SK-N-SH treated with all-trans-retinoic acid at 6 μM for 48 hours (cell line): Measurements from ENCODE around the gene ZNF415.

Source experiments
- ATAC-seq: fragments of 200-7000 bp; cut with Tn5 transposase; 3 replicates; pipeline ENCODE4 v1.9.1; 2020; ENCODE audit warnings: mild to moderate bottlenecking, moderate library complexity
- ARNTL ChIP-seq: fragments of 450-650 bp; formaldehyde crosslinking; IDR thresholded peaks from 2 replicates; pipeline ENCODE4 v1.5.0; 2020; ENCODE audit warnings: low read depth, mild to moderate bottlenecking, moderate library complexity, borderline replicate concordance
- BACH2 ChIP-seq: fragments of 250-450 bp; sonication (Bioruptor Pico); IDR thresholded peaks from 2 replicates; pipeline ENCODE4 v1.9.0; 2021; ENCODE audit warnings: mild to moderate bottlenecking, borderline replicate concordance
- CSDC2 ChIP-seq: fragments of 250-450 bp; sonication (Bioruptor Pico); IDR thresholded peaks from 2 replicates; pipeline ENCODE4 v1.5.0; 2020; ENCODE audit warnings: mild to moderate bottlenecking, moderate library complexity
- CSRNP3 ChIP-seq: fragments of 250-450 bp; sonication (Bioruptor Pico); IDR thresholded peaks from 2 replicates; pipeline ENCODE4 v1.5.1; 2021; ENCODE audit warnings: mild to moderate bottlenecking, moderate library complexity
- ESRRG ChIP-seq: fragments of 250-450 bp; sonication (Bioruptor Pico); IDR thresholded peaks from 2 replicates; pipeline ENCODE4 v1.6.1; 2021; ENCODE audit warnings: mild to moderate bottlenecking
- GLIS3 ChIP-seq: fragments of 250-450 bp; sonication (Bioruptor Pico); IDR thresholded peaks from 2 replicates; pipeline ENCODE4 v1.5.0; 2020; ENCODE audit warnings: mild to moderate bottlenecking, moderate library complexity
- OSR1 ChIP-seq: fragments of 250-450 bp; sonication (Bioruptor Pico); IDR thresholded peaks from 2 replicates; pipeline ENCODE4 v1.8.0; 2022; ENCODE audit warnings: moderate library complexity, mild to moderate bottlenecking, inconsistent platforms
- PATZ1 ChIP-seq: fragments of 250-450 bp; sonication (Bioruptor Pico); IDR thresholded peaks from 2 replicates; pipeline ENCODE4 v1.8.0; 2020; ENCODE audit warnings: mild to moderate bottlenecking, moderate library complexity, borderline replicate concordance
- POU6F1 ChIP-seq: fragments of 250-450 bp; sonication (Bioruptor Pico); IDR thresholded peaks from 2 replicates; pipeline ENCODE4 v1.8.0; 2021; ENCODE audit warnings: low read depth, mild to moderate bottlenecking, moderate library complexity, borderline replicate concordance
- PPARA ChIP-seq: fragments of 250-450 bp; sonication (Bioruptor Pico); IDR thresholded peaks from 2 replicates; pipeline ENCODE4 v1.5.0; 2020; ENCODE audit warnings: mild to moderate bottlenecking, borderline replicate concordance
- RARB ChIP-seq: fragments of 250-450 bp; sonication (Bioruptor Pico); IDR thresholded peaks from 2 replicates; pipeline ENCODE4 v1.8.0; 2021; ENCODE audit warnings: mild to moderate bottlenecking, moderate library complexity
- SNAI2 ChIP-seq: fragments of 250-450 bp; sonication (Bioruptor Pico); IDR thresholded peaks from 2 replicates; pipeline ENCODE4 v1.5.0; 2020; ENCODE audit warnings: mild to moderate bottlenecking, moderate library complexity
- TCF4 ChIP-seq: fragments of 250-450 bp; sonication (Bioruptor Pico); IDR thresholded peaks from 2 replicates; pipeline ENCODE4 v1.8.0; 2021; ENCODE audit warnings: mild to moderate bottlenecking, moderate library complexity, borderline replicate concordance
- TOX ChIP-seq: fragments of 250-450 bp; sonication (Bioruptor Pico); IDR thresholded peaks from 2 replicates; pipeline ENCODE4 v1.8.0; 2021; ENCODE audit warnings: mild to moderate bottlenecking, moderate library complexity, borderline replicate concordance
- TSHZ2 ChIP-seq: fragments of 250-450 bp; sonication (Bioruptor Pico); IDR thresholded peaks from 2 replicates; pipeline ENCODE4 v1.5.0; 2020; ENCODE audit warnings: mild to moderate bottlenecking, moderate library complexity
- ZC3H10 ChIP-seq: fragments of 250-450 bp; sonication (Bioruptor Pico); IDR thresholded peaks from 2 replicates; pipeline ENCODE4 v1.5.1; 2021; ENCODE audit warnings: mild to moderate bottlenecking, moderate library complexity
- ZFP3 ChIP-seq: fragments of 250-450 bp; sonication (Bioruptor Pico); IDR thresholded peaks from 2 replicates; pipeline ENCODE4 v1.5.0; 2020; ENCODE audit warnings: mild to moderate bottlenecking, moderate library complexity
- ZFP30 ChIP-seq: fragments of 450-650 bp; formaldehyde crosslinking; IDR thresholded peaks from 2 replicates; pipeline ENCODE4 v1.5.0; 2022; ENCODE audit warnings: mild to moderate bottlenecking, moderate library complexity
- ZNF565 ChIP-seq: fragments of 450-650 bp; formaldehyde crosslinking; conservative IDR thresholded peaks from 2 replicates; pipeline ENCODE4 v1.5.0; 2020; ENCODE audit warnings: low read depth, mild to moderate bottlenecking, moderate library complexity
- ZNF8 ChIP-seq: fragments of 450-650 bp; formaldehyde crosslinking; IDR thresholded peaks from 2 replicates; pipeline ENCODE4 v1.5.0; 2020; ENCODE audit warnings: mild to moderate bottlenecking, moderate library complexity

Gene ZNF415

GRCh38 chr19:53094754-53095575 is 37.7 kb downstream of the ZNF415 start:
- TF ChIP-seq OSR1 (CRISPR knock-in tag): no peak
- no peak for TF ChIP-seq ZFP3 (CRISPR knock-in tag)
- TF ChIP-seq TSHZ2: no peak
- TF ChIP-seq BACH2 (CRISPR knock-in tag): no peak
- no peak for TF ChIP-seq RARB (CRISPR knock-in tag)
- no peak for ATAC-seq

GRCh38 chr19:53092723-53093122 is 40.0 kb downstream of the ZNF415 start:
- ATAC-seq: no peak
- TF ChIP-seq PATZ1 (CRISPR knock-in tag) (no peak), TOX (no peak), ZNF8 (CRISPR knock-in tag) (no peak), ESRRG (CRISPR knock-in tag) (no peak), GLIS3 (no peak), PPARA (CRISPR knock-in tag) (no peak), ZFP30 (CRISPR knock-in tag) (no peak), CSDC2 (CRISPR knock-in tag) (no peak), TCF4 (CRISPR knock-in tag) (no peak), POU6F1 (CRISPR knock-in tag) (no peak), ZNF565 (CRISPR knock-in tag) (no peak), SNAI2 (CRISPR knock-in tag) (no peak), RARB (CRISPR knock-in tag) (no peak), CSRNP3 (no peak)

GRCh38 chr19:53091413-53092254 is 41.1 kb downstream of the ZNF415 start:
- ATAC-seq: no peak
- TF ChIP-seq ZFP3 (CRISPR knock-in tag) (no peak), GLIS3 (no peak), CSDC2 (CRISPR knock-in tag) (no peak), OSR1 (CRISPR knock-in tag) (no peak), ZNF565 (CRISPR knock-in tag) (no peak), ARNTL (CRISPR knock-in tag) (no peak), BACH2 (CRISPR knock-in tag) (no peak), PPARA (CRISPR knock-in tag) (no peak), ZFP30 (CRISPR knock-in tag) (no peak), ZNF8 (CRISPR knock-in tag) (no peak), ESRRG (CRISPR knock-in tag) (no peak), RARB (CRISPR knock-in tag) (no peak), TOX (no peak), ZC3H10 (CRISPR knock-in tag) (no peak), SNAI2 (CRISPR knock-in tag) (no peak)
